HCT116 (cell line): ENCODE measurements around the gene MTERF4. TPM values are rescaled to one million over a fixed set of nuclear protein-coding genes. Genes with fewer than 3 reads are reported as not detected.

Experiments used
- ATAC-seq: fragments of 200-7000 bp; cut with Tn5 transposase; 2 replicates; pipeline ENCODE4 v1.9.1; 2020; ENCODE audit warnings: mild to moderate bottlenecking, moderate library complexity
- BruUV-seq: library from RNA; stranded (reverse); fragments of 400-500 nt; replicated peaks from 2 replicates; lab custom pipeline; 2021; lab: Mats Ljungman, UMichigan
- CTCF ChIA-PET: fragments of 300-600 bp; sonication (Branson Sonifier 250); formaldehyde crosslinking; loops from one replicate; lab custom pipeline; 2021; ENCODE audit warnings: antibody characterized with exemption; lab: Charles Lee
- POLR2A ChIA-PET: fragments of 300-600, 350-600 bp; sonication (Branson Sonifier 250); formaldehyde crosslinking; loops from one replicate; lab custom pipeline; 2021; ENCODE audit warnings: antibody characterized with exemption; lab: Charles Lee
- RAD21 ChIA-PET, 2 experiments: fragments of 300-600 bp; sonication (Branson Sonifier 250); formaldehyde crosslinking; loops; one replicate each; lab custom pipeline; 2023; ENCODE audit warnings: low total read pairs in 2 of 2; ENCODE audit not compliant: uncharacterized antibody in 2 of 2, unreplicated experiment in 2 of 2, low non-redundant PET in 1 of 2; lab: Charles Lee
- DNase-seq: peaks from one replicate; pipeline ENCODE4 v3.0.0-alpha.2; 2010; ENCODE audit warnings: low read depth, low spot score
- H2AFZ ChIP-seq: fragments of 200-600 bp; shearing (Covaris generic), sonication (generic); 2 replicates; pipeline ENCODE4 v1.6.1; 2017; ENCODE audit warnings: low read depth, mixed run types, mixed read lengths, antibody characterized with exemption, low read length; ENCODE audit not compliant: poor library complexity, severe bottlenecking
- H3K27ac ChIP-seq: 2 replicates; pipeline ENCODE4 v1.5.1; 2012; ENCODE audit warnings: low read depth, low read length
- H3K27me3 ChIP-seq: fragments of 200-600 bp; sonication (generic); 2 replicates; pipeline ENCODE4 v1.6.1; 2016; ENCODE audit warnings: mixed run types, low read length, mixed read lengths; ENCODE audit not compliant: insufficient read depth
- H3K36me3 ChIP-seq, 2 experiments: fragments of 200-500 bp in 1 of 2; fragments of 200-600 bp in 1 of 2; sonication (Bioruptor generic) in 1 of 2; sonication (generic) in 1 of 2; 2 replicates each; pipeline versions ENCODE4 v1.5.1 to v1.6.1; 2014 to 2016; ENCODE audit warnings: low read length in 2 of 2, inconsistent platforms in 1 of 2, mixed read lengths in 1 of 2, mixed run types in 1 of 2; ENCODE audit not compliant: insufficient read depth in 2 of 2, control insufficient read depth in 1 of 2
- H3K4me1 ChIP-seq, 2 experiments: fragments of 200-600 bp in 1 of 2; sonication (generic) in 1 of 2; 2 replicates each; pipeline versions ENCODE4 v1.5.1 to v1.6.1; 2012 to 2017; ENCODE audit warnings: low read length in 2 of 2, inconsistent platforms in 1 of 2, mild to moderate bottlenecking in 1 of 2, mixed read lengths in 1 of 2, mixed run types in 1 of 2, moderate library complexity in 1 of 2; ENCODE audit not compliant: insufficient read depth in 2 of 2, control insufficient read depth in 1 of 2
- H3K4me2 ChIP-seq: fragments of 200-600 bp; sonication (generic); 2 replicates; pipeline ENCODE4 v1.6.1; 2017; ENCODE audit warnings: mixed run types, low read length, mixed read lengths
- H3K4me3 ChIP-seq, 2 experiments: fragments of 200-600 bp in 1 of 2; sonication (generic) in 1 of 2; replicated peaks in 1 of 2; 2 replicates each; pipeline ENCODE4 v1.5.1; 2011 to 2016; ENCODE audit warnings: low read length in 2 of 2, control low read depth in 1 of 2, low read depth in 1 of 2, mild to moderate bottlenecking in 1 of 2, mixed read lengths in 1 of 2, mixed run types in 1 of 2
- H3K79me2 ChIP-seq: fragments of 200-600 bp; sonication (generic); 2 replicates; pipeline ENCODE4 v1.6.1; 2017; ENCODE audit warnings: mild to moderate bottlenecking, mixed run types, low read length, moderate library complexity, mixed read lengths; ENCODE audit not compliant: insufficient read depth
- H3K9ac ChIP-seq: fragments of 200-600 bp; sonication (generic); 2 replicates; pipeline ENCODE4 v1.6.1; 2016; ENCODE audit warnings: low read length, mixed read lengths
- H3K9me2 ChIP-seq: fragments of 200-600 bp; sonication (generic), shearing (Covaris generic); 2 replicates; pipeline ENCODE4 v1.6.1; 2017; ENCODE audit warnings: mixed run types, mild to moderate bottlenecking, moderate library complexity; ENCODE audit not compliant: insufficient read depth
- H3K9me3 ChIP-seq, 2 experiments: fragments of 200-500 bp in 1 of 2; fragments of 200-600 bp in 1 of 2; sonication (Bioruptor generic) in 1 of 2; sonication (generic) in 1 of 2; 2 replicates each; pipeline ENCODE4 v1.6.1; 2014 to 2017; ENCODE audit warnings: low read length in 2 of 2, mixed read lengths in 2 of 2, inconsistent platforms in 1 of 2, low read depth in 1 of 2, mild to moderate bottlenecking in 1 of 2, mixed run types in 1 of 2, moderate library complexity in 1 of 2; ENCODE audit not compliant: control insufficient read depth in 1 of 2, insufficient read depth in 1 of 2
- H4K20me1 ChIP-seq: fragments of 200-600 bp; sonication (generic), shearing (Covaris generic); 2 replicates; pipeline ENCODE4 v1.6.1; 2017; ENCODE audit warnings: mixed run types, mild to moderate bottlenecking, moderate library complexity; ENCODE audit not compliant: insufficient read depth
- CEBPB ChIP-seq: IDR thresholded peaks from 2 replicates; pipeline ENCODE4 v1.6.1; 2012; ENCODE audit warnings: low read depth
- EZH2phosphoT487 ChIP-seq: fragments of 200-600 bp; IDR thresholded peaks from 2 replicates; pipeline ENCODE4 v1.6.1; 2018; ENCODE audit warnings: antibody characterized with exemption, borderline replicate concordance
- ZFX ChIP-seq: fragments of 450-650 bp; IDR thresholded peaks from 2 replicates; pipeline ENCODE4 v1.6.1; 2017
- intact Hi-C: fragments of 100-400 bp; cut with micrococcal nuclease; formaldehyde crosslinking; loops from 2 replicates; pipeline ENCODE4 v1.10.0; 2022
- total RNA-seq: library from RNA; stranded (reverse); gene quantifications from one replicate; pipeline ENCODE4 v1.2.1, GENCODE V29; 2021; ENCODE audit not compliant: unreplicated experiment

Gene MTERF4
- total RNA-seq, 1 experiment from 2014 or later, result 25.5 TPM

GRCh38 chr2:241047253-241048010 lies 54.7 kb downstream of the MTERF4 start:
- no peaks in the 10 kb centered on the region for H3K4me1 ChIP-seq
- no peaks in the 10 kb centered on the region for H3K27me3 ChIP-seq
- intact Hi-C loops, result no loop called here
- no peak for TF ChIP-seq CEBPB
- no peak for TF ChIP-seq EZH2phosphoT487
- TF ChIP-seq ZFX, result no peak
- DNase-seq, result no peak
- ChIA-PET RAD21 (no interaction called here), POLR2A (no interaction called here), CTCF (no interaction called here)
- no peak overlapping the region for H3K4me3 ChIP-seq
- no peaks in the 10 kb centered on the region for H3K79me2 ChIP-seq
- H3K27ac ChIP-seq, result no peak overlapping the region
- H3K9me2 ChIP-seq, result 0 out of 2 replicates have a peak, but pooled peaks cover 2% of the 10 kb centered on the region
- H2AFZ ChIP-seq, result no peak overlapping the region
- BruUV-seq, result no TSS peak
- H4K20me1 ChIP-seq, result no peaks in the 10 kb centered on the region
- no peaks in the 10 kb centered on the region for H3K9me3 ChIP-seq
- no peaks in the 10 kb centered on the region for H3K36me3 ChIP-seq
- no peak overlapping the region for H3K4me2 ChIP-seq
- no peak overlapping the region for H3K9ac ChIP-seq
- no peak for ATAC-seq

Other genes with a start within 250 kb of the MTERF4 start
- 0.34 TPM for gene AGXT, start 233.5 kb downstream of the MTERF4 start, total RNA-seq
- gene MAB21L4, start 206.1 kb downstream of the MTERF4 start, total RNA-seq, result not detected
- not detected for gene CROCC2, start 196.0 kb downstream of the MTERF4 start, total RNA-seq
- 9.6 TPM for gene SNED1, start 103.7 kb downstream of the MTERF4 start, total RNA-seq
- 45.8 TPM for gene PASK, start 47.2 kb upstream of the MTERF4 start, total RNA-seq
- gene PPP1R7, start 48.2 kb upstream of the MTERF4 start, total RNA-seq, result 45.4 TPM
- 0.84 TPM for gene ANO7, start 86.4 kb upstream of the MTERF4 start, total RNA-seq
- gene HDLBP, start 213.4 kb upstream of the MTERF4 start, total RNA-seq, result 462 TPM
- 317 TPM for gene SEPTIN2, start 213.6 kb upstream of the MTERF4 start, total RNA-seq